ENCODE data around the gene DAP. TPM values are rescaled to one million over a fixed set of nuclear protein-coding genes. Genes with fewer than 3 reads are reported as not detected.

Gene DAP
- total RNA-seq, 1 experiment from 2014 or later, result 106 TPM

DNA sequence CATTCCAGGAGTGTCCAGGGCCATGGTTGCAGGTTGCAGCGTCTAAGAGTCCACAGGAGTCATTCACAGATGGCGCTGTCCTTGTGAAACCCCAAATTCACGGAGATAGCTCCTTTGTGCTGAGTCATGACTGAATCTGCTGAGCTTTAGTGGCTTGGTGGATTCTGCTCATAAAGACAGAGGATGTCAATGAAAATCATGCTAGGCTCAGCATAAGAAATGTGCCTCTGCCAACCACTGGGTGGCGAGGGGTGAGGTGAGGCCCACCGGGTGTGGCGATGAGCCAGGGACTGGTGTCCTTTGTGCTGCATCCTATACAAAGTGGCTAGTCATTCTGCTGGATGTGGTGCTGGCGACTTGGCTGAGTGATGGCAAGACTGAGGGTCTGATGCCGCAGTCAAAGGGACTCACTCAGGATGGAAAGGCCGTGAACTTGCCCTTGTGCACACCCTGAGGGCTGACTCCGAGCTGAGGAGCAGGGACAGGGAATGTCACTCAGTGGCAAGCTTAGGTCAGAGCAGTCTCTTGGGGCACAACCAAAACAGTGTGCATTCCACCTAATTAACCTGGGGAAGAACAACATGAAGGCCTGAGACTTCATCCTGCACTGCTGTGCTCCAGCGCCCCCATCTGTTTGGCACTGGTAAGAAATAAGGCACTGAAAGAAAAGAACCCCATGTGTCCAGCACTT, 71.5 kb downstream of the DAP start:
- Histone ChIP-seq H3K27me3 (ENCODE audit: low read length) (no peaks in the 10 kb centered on the region), H3K4me1 (ENCODE audit: insufficient read depth, low read length) (peaks cover 16% of the 10 kb centered on the region), H2AFZ (ENCODE audit: low read length) (no peak overlapping the region), H3K4me3 (ENCODE audit: low read length) (no peak overlapping the region), H4K20me1 (ENCODE audit: low read length) (0 out of 2 replicates have a peak, but pooled peaks cover 10% of the 10 kb centered on the region), H3K79me2 (ENCODE audit: low read length) (peaks cover 58% of the 10 kb centered on the region), H3K4me2 (ENCODE audit: low read length) (no peak overlapping the region), H3K9ac (ENCODE audit: low read length) (no peak overlapping the region), H3K27ac (ENCODE audit: low read length) (no peak overlapping the region), H3K9me2 (replicated peaks; ENCODE audit: low read length) (no peaks in the 10 kb centered on the region), H3K9me3 (ENCODE audit: low read length) (no peaks in the 10 kb centered on the region), H3K36me3 (ENCODE audit: low read depth, low read length) (peaks cover 72% of the 10 kb centered on the region), H3F3A (ENCODE audit: low read length, unreplicated experiment) (no peaks in the 10 kb centered on the region)
- BruUV-seq (replicated peaks), result no TSS peak
- TF ChIP-seq, protein P1, sequence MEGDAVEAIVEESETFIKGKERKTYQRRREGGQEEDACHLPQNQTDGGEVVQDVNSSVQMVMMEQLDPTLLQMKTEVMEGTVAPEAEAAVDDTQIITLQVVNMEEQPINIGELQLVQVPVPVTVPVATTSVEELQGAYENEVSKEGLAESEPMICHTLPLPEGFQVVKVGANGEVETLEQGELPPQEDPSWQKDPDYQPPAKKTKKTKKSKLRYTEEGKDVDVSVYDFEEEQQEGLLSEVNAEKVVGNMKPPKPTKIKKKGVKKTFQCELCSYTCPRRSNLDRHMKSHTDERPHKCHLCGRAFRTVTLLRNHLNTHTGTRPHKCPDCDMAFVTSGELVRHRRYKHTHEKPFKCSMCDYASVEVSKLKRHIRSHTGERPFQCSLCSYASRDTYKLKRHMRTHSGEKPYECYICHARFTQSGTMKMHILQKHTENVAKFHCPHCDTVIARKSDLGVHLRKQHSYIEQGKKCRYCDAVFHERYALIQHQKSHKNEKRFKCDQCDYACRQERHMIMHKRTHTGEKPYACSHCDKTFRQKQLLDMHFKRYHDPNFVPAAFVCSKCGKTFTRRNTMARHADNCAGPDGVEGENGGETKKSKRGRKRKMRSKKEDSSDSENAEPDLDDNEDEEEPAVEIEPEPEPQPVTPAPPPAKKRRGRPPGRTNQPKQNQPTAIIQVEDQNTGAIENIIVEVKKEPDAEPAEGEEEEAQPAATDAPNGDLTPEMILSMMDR (conservative IDR thresholded peaks at IDR 0.05; ENCODE audit: low read depth, low read length), result peak; percentile 64; the same call in 1 of the 2 replicates
- no peak for TF ChIP-seq EZH2 (IDR thresholded peaks at IDR 0.05; ENCODE audit: low read length, unreplicated experiment)
- DNase-seq (peak; percentile 68), ATAC-seq (peak; percentile 42; the same call in 1 of the 2 replicates)
- ChIA-PET CTCF (interaction anchor here (0.6 kb wide), 1 partner anchor 48 kb away, joined by 3 read pairs; no protein-coding TSS in a partner anchor), POLR2A (ENCODE audit: unreplicated experiment) (no interaction called here)
- intact Hi-C loops (cut with micrococcal nuclease), result loop anchor here (10.0 kb wide), 2 partner anchors 355 to 805 kb away; no protein-coding TSS in a partner anchor

DNA sequence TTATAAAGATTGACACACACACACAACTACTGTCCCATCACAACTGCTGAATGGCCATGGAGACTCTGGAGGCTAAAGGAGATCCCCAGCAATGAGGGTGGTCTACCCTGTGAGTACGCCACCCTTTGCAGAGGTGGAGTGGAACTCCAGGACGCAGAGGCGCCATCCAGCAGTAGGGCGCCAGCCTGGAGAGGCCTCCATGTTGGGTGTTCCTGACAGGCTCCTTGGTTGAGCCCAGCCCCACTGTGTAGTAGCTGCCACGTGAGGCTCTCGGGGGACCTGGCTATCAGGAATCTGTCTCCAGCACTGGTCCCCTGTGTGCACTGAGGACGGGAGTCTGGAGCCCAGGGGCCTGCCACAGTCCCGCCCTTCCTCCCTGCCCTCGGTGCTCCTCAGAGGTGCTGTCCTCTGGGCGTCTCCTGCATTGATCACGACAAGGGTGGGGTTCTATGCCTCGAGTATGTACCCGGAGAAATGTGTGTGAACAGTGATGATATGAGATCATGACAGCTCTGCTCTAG, 72.3 kb downstream of the DAP start:
- Histone ChIP-seq H3K36me3 (ENCODE audit: low read depth, low read length) (peaks cover 74% of the 10 kb centered on the region), H3K4me3 (ENCODE audit: low read length) (no peak overlapping the region), H3K4me1 (ENCODE audit: insufficient read depth, low read length) (peaks cover 15% of the 10 kb centered on the region), H3K27ac (ENCODE audit: low read length) (no peak overlapping the region), H3K9me3 (ENCODE audit: low read length) (no peaks in the 10 kb centered on the region), H3F3A (ENCODE audit: low read length, unreplicated experiment) (no peaks in the 10 kb centered on the region), H2AFZ (ENCODE audit: low read length) (no peak overlapping the region), H3K27me3 (ENCODE audit: low read length) (no peaks in the 10 kb centered on the region), H3K9me2 (replicated peaks; ENCODE audit: low read length) (no peaks in the 10 kb centered on the region), H3K4me2 (ENCODE audit: low read length) (no peak overlapping the region), H3K79me2 (ENCODE audit: low read length) (peaks cover 50% of the 10 kb centered on the region), H3K9ac (ENCODE audit: low read length) (no peak overlapping the region), H4K20me1 (ENCODE audit: low read length) (0 out of 2 replicates have a peak, but pooled peaks cover 10% of the 10 kb centered on the region)
- ATAC-seq (no peak), DNase-seq (no peak)
- TF ChIP-seq, protein P1 (conservative IDR thresholded peaks at IDR 0.05; ENCODE audit: low read depth, low read length), result no peak
- TF ChIP-seq EZH2 (IDR thresholded peaks at IDR 0.05; ENCODE audit: low read length, unreplicated experiment) (no peak), EZH2phosphoT487 (IDR thresholded peaks at IDR 0.05; ENCODE audit: borderline replicate concordance, low read length) (no peak)
- POLR2A ChIA-PET (ENCODE audit: unreplicated experiment), result interaction anchor here (0.6 kb wide), 1 partner anchor 54 kb away, joined by 3 read pairs; no protein-coding TSS in a partner anchor
- CTCF ChIA-PET, result interaction anchor here (0.6 kb wide), 1 partner anchor 49 kb away, joined by 3 read pairs; no protein-coding TSS in a partner anchor
- BruUV-seq (replicated peaks), result no TSS peak
- intact Hi-C loops (cut with micrococcal nuclease), result no loop called here

DNA sequence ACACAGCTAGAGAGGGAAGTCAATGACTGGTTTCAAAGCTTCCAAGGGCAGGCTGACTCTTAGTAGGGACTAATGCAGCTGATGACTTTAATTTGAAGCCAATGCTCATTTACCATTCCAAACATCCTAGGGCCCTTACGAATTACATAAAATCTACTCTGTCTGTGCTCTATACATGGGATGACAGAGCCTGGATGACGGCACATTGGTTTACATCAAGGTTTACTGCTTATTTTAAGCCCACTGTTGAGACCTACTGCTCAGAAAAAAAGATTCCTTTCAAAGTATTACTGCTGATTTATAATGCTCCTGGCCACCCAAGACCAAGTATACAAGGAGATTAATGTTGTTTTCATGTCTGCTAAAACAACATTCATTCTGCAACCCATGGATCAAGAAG, 74.1 kb downstream of the DAP start:
- Histone ChIP-seq H4K20me1 (ENCODE audit: low read length) (0 out of 2 replicates have a peak, but pooled peaks cover 10% of the 10 kb centered on the region), H3K27ac (ENCODE audit: low read length) (no peak overlapping the region), H2AFZ (ENCODE audit: low read length) (no peak overlapping the region), H3K4me2 (ENCODE audit: low read length) (no peak overlapping the region), H3F3A (ENCODE audit: low read length, unreplicated experiment) (no peaks in the 10 kb centered on the region), H3K9me3 (ENCODE audit: low read length) (no peaks in the 10 kb centered on the region), H3K4me1 (ENCODE audit: insufficient read depth, low read length) (peaks cover 4% of the 10 kb centered on the region), H3K27me3 (ENCODE audit: low read length) (no peaks in the 10 kb centered on the region), H3K36me3 (ENCODE audit: low read depth, low read length) (peaks cover 74% of the 10 kb centered on the region), H3K9me2 (replicated peaks; ENCODE audit: low read length) (no peaks in the 10 kb centered on the region), H3K9ac (ENCODE audit: low read length) (no peak overlapping the region), H3K79me2 (ENCODE audit: low read length) (peaks cover 31% of the 10 kb centered on the region), H3K4me3 (ENCODE audit: low read length) (no peak overlapping the region)
- CTCF ChIA-PET, result no interaction called here
- ATAC-seq, result no peak
- no TSS peak for BruUV-seq (replicated peaks)
- POLR2A ChIA-PET (ENCODE audit: unreplicated experiment), result no interaction called here
- TF ChIP-seq EZH2 (IDR thresholded peaks at IDR 0.05; ENCODE audit: low read length, unreplicated experiment), result no peak
- intact Hi-C loops (cut with micrococcal nuclease), result no loop called here
- DNase-seq, result no peak

Measured in PC-3 (cell line).